ENCODE results near the gene PATJ.
A peak's percentile ranks its signal among the peaks of the same experiment; 100 is the strongest.

- peak in 5 of 7 experiments; percentile 22 to 64 (median 46) for TF ChIP-seq CTCF (IDR thresholded peaks at IDR 0.05)
- no peak for TF ChIP-seq POLR2A (IDR thresholded peaks at IDR 0.05)
- TF ChIP-seq EP300 (IDR thresholded peaks at IDR 0.05) = no peak
- no peak for TF ChIP-seq POLR2AphosphoS5 (IDR thresholded peaks at IDR 0.05)
Measured at GRCh38 chr1:62131093-62131725, 388.9 kb downstream of the PATJ start.

Measured in stomach (tissue), 4 donors.